ENCODE measurements around the gene ELK4.

ELK4 gene

GRCh38 chr1:205584732-205585131 lies 47.1 kb downstream of the ELK4 start:
- no peak for TF ChIP-seq TAF1 (IDR thresholded peaks at IDR 0.05; ENCODE audit: borderline replicate concordance, insufficient read depth, low read length)
- TF ChIP-seq SIN3A (IDR thresholded peaks at IDR 0.05; ENCODE audit: borderline replicate concordance, insufficient read depth, low read length), result no peak
- no peak for TF ChIP-seq FOXP2 (optimal IDR thresholded peaks at IDR 0.05; ENCODE audit: borderline replicate concordance, extremely low read depth, extremely low read length, insufficient read depth)
- no peak for TF ChIP-seq POLR2AphosphoS5 (IDR thresholded peaks at IDR 0.05; ENCODE audit: low read depth, low read length)
- TF ChIP-seq, protein P1, sequence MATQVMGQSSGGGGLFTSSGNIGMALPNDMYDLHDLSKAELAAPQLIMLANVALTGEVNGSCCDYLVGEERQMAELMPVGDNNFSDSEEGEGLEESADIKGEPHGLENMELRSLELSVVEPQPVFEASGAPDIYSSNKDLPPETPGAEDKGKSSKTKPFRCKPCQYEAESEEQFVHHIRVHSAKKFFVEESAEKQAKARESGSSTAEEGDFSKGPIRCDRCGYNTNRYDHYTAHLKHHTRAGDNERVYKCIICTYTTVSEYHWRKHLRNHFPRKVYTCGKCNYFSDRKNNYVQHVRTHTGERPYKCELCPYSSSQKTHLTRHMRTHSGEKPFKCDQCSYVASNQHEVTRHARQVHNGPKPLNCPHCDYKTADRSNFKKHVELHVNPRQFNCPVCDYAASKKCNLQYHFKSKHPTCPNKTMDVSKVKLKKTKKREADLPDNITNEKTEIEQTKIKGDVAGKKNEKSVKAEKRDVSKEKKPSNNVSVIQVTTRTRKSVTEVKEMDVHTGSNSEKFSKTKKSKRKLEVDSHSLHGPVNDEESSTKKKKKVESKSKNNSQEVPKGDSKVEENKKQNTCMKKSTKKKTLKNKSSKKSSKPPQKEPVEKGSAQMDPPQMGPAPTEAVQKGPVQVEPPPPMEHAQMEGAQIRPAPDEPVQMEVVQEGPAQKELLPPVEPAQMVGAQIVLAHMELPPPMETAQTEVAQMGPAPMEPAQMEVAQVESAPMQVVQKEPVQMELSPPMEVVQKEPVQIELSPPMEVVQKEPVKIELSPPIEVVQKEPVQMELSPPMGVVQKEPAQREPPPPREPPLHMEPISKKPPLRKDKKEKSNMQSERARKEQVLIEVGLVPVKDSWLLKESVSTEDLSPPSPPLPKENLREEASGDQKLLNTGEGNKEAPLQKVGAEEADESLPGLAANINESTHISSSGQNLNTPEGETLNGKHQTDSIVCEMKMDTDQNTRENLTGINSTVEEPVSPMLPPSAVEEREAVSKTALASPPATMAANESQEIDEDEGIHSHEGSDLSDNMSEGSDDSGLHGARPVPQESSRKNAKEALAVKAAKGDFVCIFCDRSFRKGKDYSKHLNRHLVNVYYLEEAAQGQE (IDR thresholded peaks at IDR 0.05; ENCODE audit: insufficient read depth in 1 of 2, low read depth in 2 of 2, low read length in 2 of 2), result no peak

GRCh38 chr1:205583461-205584130 lies 48.2 kb downstream of the ELK4 start:
- TF ChIP-seq, protein P1 (IDR thresholded peaks at IDR 0.05; ENCODE audit: insufficient read depth in 1 of 2, low read depth in 2 of 2, low read length in 2 of 2), result no peak
- no peak for TF ChIP-seq TAF1 (IDR thresholded peaks at IDR 0.05; ENCODE audit: borderline replicate concordance, insufficient read depth, low read length)
- no peak for TF ChIP-seq FOXP2 (optimal IDR thresholded peaks at IDR 0.05; ENCODE audit: borderline replicate concordance, extremely low read depth, extremely low read length, insufficient read depth)
- no peak for TF ChIP-seq SIN3A (IDR thresholded peaks at IDR 0.05; ENCODE audit: borderline replicate concordance, insufficient read depth, low read length)
- no peak for TF ChIP-seq POLR2AphosphoS5 (IDR thresholded peaks at IDR 0.05; ENCODE audit: low read depth, low read length)

DNA sequence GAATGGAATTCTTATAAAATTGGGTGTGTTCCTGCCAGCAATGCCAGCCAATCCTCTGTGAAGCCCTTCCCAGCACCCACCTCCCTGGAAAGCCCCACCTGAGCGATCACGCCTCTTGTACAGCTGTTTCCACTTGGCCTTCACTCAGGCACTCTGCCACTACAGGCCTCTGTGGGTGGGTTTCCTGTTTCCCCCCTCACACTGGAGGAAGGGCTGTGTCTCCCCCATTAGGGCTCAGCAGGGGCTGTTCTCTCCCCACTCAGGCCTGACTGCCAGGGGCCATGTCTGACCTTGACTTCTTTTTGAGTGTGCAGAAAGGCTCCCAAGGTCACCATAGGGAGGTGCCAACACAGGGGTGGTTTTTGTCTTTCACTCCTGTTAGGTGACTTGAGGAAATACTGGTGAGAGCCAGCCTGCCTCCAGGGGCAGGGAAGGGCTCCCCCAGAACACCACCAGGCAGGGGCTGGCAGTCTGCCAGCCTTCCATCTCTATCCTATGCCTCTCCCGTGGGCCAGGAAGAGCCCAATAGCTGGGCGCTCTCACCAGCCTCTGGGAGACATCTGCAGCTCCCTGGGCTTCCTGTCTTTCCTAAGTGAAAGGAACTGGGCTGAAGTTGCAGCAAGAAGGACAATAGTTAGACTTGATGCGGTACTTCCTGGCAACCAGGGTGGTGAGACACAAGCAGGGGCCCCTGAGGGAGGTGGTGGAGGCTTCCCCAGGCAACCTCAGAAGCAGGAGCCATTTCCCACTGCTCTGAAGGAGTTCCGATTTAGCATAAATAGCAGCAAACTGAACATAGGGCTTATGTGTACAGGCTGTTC lies 49.1 kb downstream of the ELK4 start:
- TF ChIP-seq TAF1 (IDR thresholded peaks at IDR 0.05; ENCODE audit: borderline replicate concordance, insufficient read depth, low read length) (no peak), FOXP2 (optimal IDR thresholded peaks at IDR 0.05; ENCODE audit: borderline replicate concordance, extremely low read depth, extremely low read length, insufficient read depth) (no peak), POLR2AphosphoS5 (IDR thresholded peaks at IDR 0.05; ENCODE audit: low read depth, low read length) (no peak), SIN3A (IDR thresholded peaks at IDR 0.05; ENCODE audit: borderline replicate concordance, insufficient read depth, low read length) (no peak)
- TF ChIP-seq, protein P1 (IDR thresholded peaks at IDR 0.05; ENCODE audit: insufficient read depth in 1 of 2, low read depth in 2 of 2, low read length in 2 of 2), result no peak

DNA sequence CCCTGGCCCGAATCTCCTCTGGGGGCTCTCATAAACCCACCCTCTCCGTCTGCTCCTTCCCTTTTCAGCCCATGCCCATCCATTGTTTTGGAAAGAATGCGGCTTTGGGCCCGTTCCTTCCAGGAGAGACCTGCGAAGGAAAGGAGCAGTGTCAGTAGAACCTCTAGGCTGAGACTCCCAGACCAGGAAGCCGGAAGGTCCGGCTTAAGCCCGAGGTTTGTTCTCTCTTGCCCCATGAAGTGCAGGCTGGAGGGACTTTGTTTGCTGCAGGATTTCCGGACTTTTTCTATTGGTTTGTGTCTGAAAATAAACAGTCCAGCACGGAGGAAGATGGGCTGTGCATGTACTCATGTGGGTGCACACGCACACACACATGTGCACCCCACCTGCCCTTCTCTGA lies 49.8 kb downstream of the ELK4 start:
- no peak for TF ChIP-seq POLR2AphosphoS5 (IDR thresholded peaks at IDR 0.05; ENCODE audit: low read depth, low read length)
- TF ChIP-seq SIN3A (IDR thresholded peaks at IDR 0.05; ENCODE audit: borderline replicate concordance, insufficient read depth, low read length), result no peak
- TF ChIP-seq, protein P1 (IDR thresholded peaks at IDR 0.05; ENCODE audit: insufficient read depth in 1 of 2, low read depth in 2 of 2, low read length in 2 of 2), result no peak
- TF ChIP-seq FOXP2 (optimal IDR thresholded peaks at IDR 0.05; ENCODE audit: borderline replicate concordance, extremely low read depth, extremely low read length, insufficient read depth), result no peak
- no peak for TF ChIP-seq TAF1 (IDR thresholded peaks at IDR 0.05; ENCODE audit: borderline replicate concordance, insufficient read depth, low read length)
